GM18499 (cell line): ENCODE measurements around the gene EIF4G3.

Experiments
- ATAC-seq: cut with Tn5 transposase; IDR thresholded peaks from one replicate; pipeline ENCODE4 v1.9.1; 2021; ENCODE audit warnings: moderate number of reproducible peaks; ENCODE audit not compliant: insufficient read depth, unreplicated experiment

The EIF4G3 gene

GRCh38 chr1:21005466-21006239 lies 171.0 kb downstream of the EIF4G3 start:
- ATAC-seq: no peak

- no peak for ATAC-seq
Measured at GRCh38 chr1:21003281-21004045, 173.2 kb downstream of the EIF4G3 start.

GRCh38 chr1:21001042-21001441 lies 175.7 kb downstream of the EIF4G3 start:
- ATAC-seq: no peak

- ATAC-seq: no peak
Measured at GRCh38 chr1:21000245-21000594, 176.5 kb downstream of the EIF4G3 start.

- ATAC-seq: no peak
Measured at GRCh38 chr1:20999525-21000244, 177.0 kb downstream of the EIF4G3 start.

- ATAC-seq: no peak
Measured at GRCh38 chr1:20998826-20999225, 177.9 kb downstream of the EIF4G3 start.

- ATAC-seq: no peak
Measured at GRCh38 chr1:20997602-20998224, 179.0 kb downstream of the EIF4G3 start.

- ATAC-seq: no peak
Measured at GRCh38 chr1:20996554-20996953, 180.1 kb downstream of the EIF4G3 start.

- ATAC-seq: no peak
Measured at GRCh38 chr1:20993716-20994575, 182.8 kb downstream of the EIF4G3 start.

GRCh38 chr1:20992322-20993056 lies 184.2 kb downstream of the EIF4G3 start:
- no peak for ATAC-seq

- ATAC-seq: no peak
Measured at GRCh38 chr1:20988943-20989342, 187.8 kb downstream of the EIF4G3 start.

- ATAC-seq: no peak
Measured at GRCh38 chr1:20987831-20988825, 188.6 kb downstream of the EIF4G3 start.

GRCh38 chr1:20983297-20983889 lies 193.3 kb downstream of the EIF4G3 start:
- no peak for ATAC-seq

- ATAC-seq: no peak
Measured at GRCh38 chr1:20982316-20982715, 194.4 kb downstream of the EIF4G3 start.

GRCh38 chr1:20981915-20982314 lies 194.8 kb downstream of the EIF4G3 start:
- no peak for ATAC-seq

GRCh38 chr1:20980051-20980450 lies 196.6 kb downstream of the EIF4G3 start:
- ATAC-seq: no peak

GRCh38 chr1:20978413-20978812 lies 198.3 kb downstream of the EIF4G3 start:
- no peak for ATAC-seq

GRCh38 chr1:20975668-20976067 lies 201.0 kb downstream of the EIF4G3 start:
- ATAC-seq: no peak
